ENCODE measurements around the gene ZNF217.
"Not testable (repeated sequence)": the region's sequence is repeated elsewhere in the genome, so short reads cannot be mapped to it uniquely, and the experiment has no call there.

The ZNF217 gene

GRCh38 chr20:53593466-53594007, at the start of gene ZNF217:
TSS of gene ZNF217 (minus strand) at chr20:53593839. CDS start at chr20:53582826, 11,013 bp downstream.
- not testable (repeated sequence) for DNase-seq (ENCODE audit: low read depth)

GRCh38 chr20:53643031-53643832, 49.6 kb upstream of the ZNF217 start:
- DNase-seq (ENCODE audit: low read depth), result no peak

GRCh38 chr20:53642196-53643030, 48.8 kb upstream of the ZNF217 start:
- DNase-seq (ENCODE audit: low read depth), result no peak

- DNase-seq (ENCODE audit: low read depth), result no peak
Measured at GRCh38 chr20:53639647-53640440, 46.2 kb upstream of the ZNF217 start.

GRCh38 chr20:53639128-53639527, 45.5 kb upstream of the ZNF217 start:
- no peak for DNase-seq (ENCODE audit: low read depth)

- not testable (repeated sequence) for DNase-seq (ENCODE audit: low read depth)
Measured at GRCh38 chr20:53637310-53637709, 43.7 kb upstream of the ZNF217 start.

GRCh38 chr20:53636540-53637097, 43.0 kb upstream of the ZNF217 start:
- no peak for DNase-seq (ENCODE audit: low read depth)

- no peak for DNase-seq (ENCODE audit: low read depth)
Measured at GRCh38 chr20:53635221-53635620, 41.6 kb upstream of the ZNF217 start.

GRCh38 chr20:53631909-53632662, 38.4 kb upstream of the ZNF217 start:
- DNase-seq (ENCODE audit: low read depth), result no peak

GRCh38 chr20:53629436-53629835, 35.8 kb upstream of the ZNF217 start:
- DNase-seq (ENCODE audit: low read depth), result no peak

- DNase-seq (ENCODE audit: low read depth), result not testable (repeated sequence)
Measured at GRCh38 chr20:53628758-53629157, 35.1 kb upstream of the ZNF217 start.

GRCh38 chr20:53628076-53628475, 34.4 kb upstream of the ZNF217 start:
- DNase-seq (ENCODE audit: low read depth), result no peak

- DNase-seq (ENCODE audit: low read depth), result not testable (repeated sequence)
Measured at GRCh38 chr20:53627001-53627400, 33.4 kb upstream of the ZNF217 start.

- no peak for DNase-seq (ENCODE audit: low read depth)
Measured at GRCh38 chr20:53626584-53626983, 32.9 kb upstream of the ZNF217 start.

- no peak for DNase-seq (ENCODE audit: low read depth)
Measured at GRCh38 chr20:53625311-53626129, 31.9 kb upstream of the ZNF217 start.

GRCh38 chr20:53624927-53625250, 31.2 kb upstream of the ZNF217 start:
- not testable (repeated sequence) for DNase-seq (ENCODE audit: low read depth)

- no peak for DNase-seq (ENCODE audit: low read depth)
Measured at GRCh38 chr20:53623454-53624211, 30.0 kb upstream of the ZNF217 start.

- DNase-seq (ENCODE audit: low read depth), result no peak
Measured at GRCh38 chr20:53623134-53623453, 29.5 kb upstream of the ZNF217 start.
